A673 (cell line): ENCODE results near the gene NFKBIB. TPM values are rescaled to one million over a fixed set of nuclear protein-coding genes. Genes with fewer than 3 reads are reported as not detected.

Experiments
- BruUV-seq: library from RNA; stranded (reverse); fragments of 400-500 nt; replicated peaks from 2 replicates; lab custom pipeline; 2021; lab: Mats Ljungman, UMichigan
- CTCF ChIA-PET: fragments of 300-600 bp; sonication (Branson Sonifier 250); formaldehyde crosslinking; loops from one replicate; lab custom pipeline; 2022; ENCODE audit warnings: antibody characterized with exemption; lab: Charles Lee
- POLR2A ChIA-PET: fragments of 300-600 bp; sonication (Branson Sonifier 250); formaldehyde crosslinking; loops from one replicate; lab custom pipeline; 2022; ENCODE audit warnings: antibody characterized with exemption; ENCODE audit not compliant: low non-redundant PET; lab: Charles Lee
- DNase-seq: peaks from one replicate; pipeline ENCODE4 v3.0.0-alpha.2; 2015; ENCODE audit warnings: low spot score
- H3K27ac ChIP-seq: fragments of 200-600 bp; sonication (generic); 2 replicates; pipeline ENCODE4 v1.5.1; 2016; ENCODE audit warnings: mixed run types, low read depth, mild to moderate bottlenecking, mixed read lengths, antibody characterized with exemption, low read length; ENCODE audit not compliant: poor library complexity, severe bottlenecking
- H3K27me3 ChIP-seq: fragments of 200-600 bp; sonication (generic); replicated peaks from 2 replicates; pipeline ENCODE4 v1.6.1; 2017; ENCODE audit warnings: mixed run types, low read depth, mild to moderate bottlenecking, mixed read lengths, antibody characterized with exemption, low read length; ENCODE audit not compliant: insufficient read depth, poor library complexity
- H3K36me3 ChIP-seq: fragments of 200-600 bp; sonication (generic); 2 replicates; pipeline ENCODE4 v1.6.1; 2016; ENCODE audit warnings: mixed run types, mild to moderate bottlenecking, mixed read lengths, antibody characterized with exemption, low read length; ENCODE audit not compliant: insufficient read depth, poor library complexity, severe bottlenecking
- H3K4me1 ChIP-seq: fragments of 200-600 bp; sonication (generic); 2 replicates; pipeline ENCODE4 v1.6.1; 2017; ENCODE audit warnings: mixed run types, mild to moderate bottlenecking, mixed read lengths, antibody characterized with exemption, low read length; ENCODE audit not compliant: insufficient read depth, poor library complexity, severe bottlenecking
- H3K4me3 ChIP-seq: fragments of 200-600 bp; sonication (generic); 2 replicates; pipeline ENCODE4 v1.5.1; 2016; ENCODE audit warnings: low read depth, mixed run types, mild to moderate bottlenecking, mixed read lengths, low read length; ENCODE audit not compliant: poor library complexity, severe bottlenecking
- H3K9me3 ChIP-seq: fragments of 200-600 bp; sonication (generic); 2 replicates; pipeline ENCODE4 v1.6.1; 2016; ENCODE audit warnings: mixed run types, low read depth, mild to moderate bottlenecking, mixed read lengths, antibody characterized with exemption, low read length; ENCODE audit not compliant: poor library complexity, severe bottlenecking
- EZH2 ChIP-seq: fragments of 200-600 bp; sonication (generic); IDR thresholded peaks from 2 replicates; pipeline ENCODE4 v1.6.1; 2017; ENCODE audit warnings: borderline replicate concordance, low read depth, mild to moderate bottlenecking, mixed read lengths, antibody characterized with exemption, low read length; ENCODE audit not compliant: poor library complexity, severe bottlenecking
- intact Hi-C: fragments of 100-400 bp; cut with micrococcal nuclease; formaldehyde crosslinking; loops from one replicate; pipeline ENCODE4 v1.10.0; 2022; ENCODE audit not compliant: unreplicated experiment
- total RNA-seq: library from RNA; stranded (reverse); gene quantifications from 2 replicates; pipeline ENCODE4 v1.2.3, GENCODE V29; 2021
- TF ChIP-seq, protein P1 (sequence below): fragments of 300-800, 200-600 bp; sonication (generic); conservative IDR thresholded peaks from 2 replicates; pipeline ENCODE4 v1.5.1; 2017; ENCODE audit warnings: low read depth, mild to moderate bottlenecking, antibody characterized with exemption, low read length, moderate library complexity, mixed read lengths

The NFKBIB gene
- total RNA-seq, 1 experiment from 2014 or later = 51.9 TPM

DNA sequence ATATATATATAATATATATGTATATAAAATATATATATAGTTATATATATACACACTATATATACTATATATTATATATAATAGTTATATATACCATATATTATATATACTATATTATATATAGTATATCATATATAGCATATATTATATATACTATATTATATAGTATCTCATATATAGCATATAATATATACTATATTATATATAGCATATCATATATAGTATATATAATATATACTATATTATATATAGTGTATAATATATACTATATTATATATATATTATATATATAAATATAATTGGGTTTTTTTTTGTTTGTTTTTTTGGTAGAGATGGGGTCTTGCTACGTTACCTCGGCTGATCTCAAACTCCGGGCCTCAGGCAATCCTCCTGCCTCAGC, 38.4 kb upstream of the NFKBIB start:
- no peak overlapping the region for H3K27ac ChIP-seq
- no peaks in the 10 kb centered on the region for H3K36me3 ChIP-seq
- BruUV-seq = no TSS peak
- POLR2A ChIA-PET = interaction anchor here (0.6 kb wide), 1 partner anchor 13 kb away, joined by 5 read pairs; no protein-coding TSS in a partner anchor
- no peak for DNase-seq
- H3K9me3 ChIP-seq = no peaks in the 10 kb centered on the region
- intact Hi-C loops = no loop called here
- no peak overlapping the region for H3K4me3 ChIP-seq
- no peaks in the 10 kb centered on the region for H3K27me3 ChIP-seq
- peaks cover 10% of the 10 kb centered on the region for H3K4me1 ChIP-seq
- CTCF ChIA-PET = no interaction called here
- TF ChIP-seq, protein P1, sequence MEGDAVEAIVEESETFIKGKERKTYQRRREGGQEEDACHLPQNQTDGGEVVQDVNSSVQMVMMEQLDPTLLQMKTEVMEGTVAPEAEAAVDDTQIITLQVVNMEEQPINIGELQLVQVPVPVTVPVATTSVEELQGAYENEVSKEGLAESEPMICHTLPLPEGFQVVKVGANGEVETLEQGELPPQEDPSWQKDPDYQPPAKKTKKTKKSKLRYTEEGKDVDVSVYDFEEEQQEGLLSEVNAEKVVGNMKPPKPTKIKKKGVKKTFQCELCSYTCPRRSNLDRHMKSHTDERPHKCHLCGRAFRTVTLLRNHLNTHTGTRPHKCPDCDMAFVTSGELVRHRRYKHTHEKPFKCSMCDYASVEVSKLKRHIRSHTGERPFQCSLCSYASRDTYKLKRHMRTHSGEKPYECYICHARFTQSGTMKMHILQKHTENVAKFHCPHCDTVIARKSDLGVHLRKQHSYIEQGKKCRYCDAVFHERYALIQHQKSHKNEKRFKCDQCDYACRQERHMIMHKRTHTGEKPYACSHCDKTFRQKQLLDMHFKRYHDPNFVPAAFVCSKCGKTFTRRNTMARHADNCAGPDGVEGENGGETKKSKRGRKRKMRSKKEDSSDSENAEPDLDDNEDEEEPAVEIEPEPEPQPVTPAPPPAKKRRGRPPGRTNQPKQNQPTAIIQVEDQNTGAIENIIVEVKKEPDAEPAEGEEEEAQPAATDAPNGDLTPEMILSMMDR = no peak
- TF ChIP-seq EZH2 = no peak

DNA sequence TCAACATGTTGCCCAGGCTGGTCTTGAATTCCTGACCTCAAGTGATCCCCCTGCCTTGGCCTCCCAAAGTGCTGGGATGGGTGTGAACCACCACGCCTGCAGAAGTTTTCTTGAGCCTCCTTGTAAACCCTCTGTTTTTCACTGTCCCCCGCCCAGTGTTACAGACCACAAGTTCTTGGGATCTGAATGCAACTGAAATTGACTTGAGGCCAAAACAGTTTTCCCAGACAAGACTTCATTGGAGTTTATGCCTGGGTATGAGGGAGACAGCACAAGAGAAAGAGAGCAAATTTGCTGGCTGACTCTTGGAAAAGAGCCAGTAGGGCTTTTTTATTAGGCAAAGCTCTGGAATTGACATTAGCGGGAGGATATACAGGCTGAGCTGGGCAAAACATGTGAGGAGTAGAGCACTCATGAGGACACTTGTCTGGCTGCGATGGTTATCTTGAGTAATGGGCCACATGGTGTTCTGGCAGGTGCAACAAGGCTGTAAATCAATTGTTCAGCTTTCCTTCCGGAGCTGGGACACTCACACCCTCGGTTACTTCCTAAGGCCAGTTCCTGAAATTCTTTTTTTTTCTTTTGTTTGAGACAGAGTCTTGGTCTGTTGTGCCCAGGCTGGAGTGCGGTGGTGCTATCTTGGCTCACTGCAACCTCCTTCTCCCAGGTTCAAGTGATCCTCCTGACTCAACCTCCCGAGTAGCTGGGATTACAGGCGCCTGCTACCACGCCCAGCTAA, 37.3 kb upstream of the NFKBIB start:
- CTCF ChIA-PET = no interaction called here
- intact Hi-C loops = no loop called here
- Histone ChIP-seq H3K27ac (no peak overlapping the region), H3K27me3 (no peaks in the 10 kb centered on the region), H3K9me3 (no peaks in the 10 kb centered on the region), H3K4me1 (peaks cover 10% of the 10 kb centered on the region), H3K4me3 (no peak overlapping the region), H3K36me3 (no peaks in the 10 kb centered on the region)
- no peak for TF ChIP-seq EZH2
- TF ChIP-seq, protein P1 = no peak
- peak; percentile 81 for DNase-seq
- no TSS peak for BruUV-seq
- POLR2A ChIA-PET = interaction anchor here (0.7 kb wide), 1 partner anchor 13 kb away, joined by 7 read pairs; no protein-coding TSS in a partner anchor

DNA sequence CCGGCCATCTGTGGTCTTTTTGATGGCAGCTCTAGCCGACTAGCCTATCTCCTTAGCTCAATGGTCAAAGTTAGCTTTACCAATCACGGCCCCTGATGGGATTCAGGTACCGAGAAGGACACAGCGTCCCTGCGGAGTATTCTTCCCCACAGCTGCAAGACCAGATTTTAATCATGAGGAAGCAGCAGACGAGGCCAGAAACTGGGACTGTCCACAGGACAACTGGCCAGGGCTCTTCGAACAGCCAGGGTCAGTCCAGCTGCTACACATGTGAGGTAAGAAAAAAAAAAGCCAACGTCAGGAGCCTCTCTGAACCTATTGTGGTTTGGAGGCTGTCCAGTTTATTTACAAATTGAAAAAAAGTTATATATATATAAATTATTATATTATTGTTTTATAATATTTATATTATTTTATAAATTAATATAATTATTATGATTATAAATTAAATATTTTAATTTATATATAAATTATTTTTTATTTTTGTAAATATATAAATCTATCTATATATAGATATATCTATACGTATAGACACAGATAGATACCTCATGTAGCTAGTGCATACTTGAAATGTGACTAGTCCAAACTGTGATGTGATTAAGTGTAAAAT, 32.5 kb upstream of the NFKBIB start:
- CTCF ChIA-PET = no interaction called here
- no peaks in the 10 kb centered on the region for H3K27me3 ChIP-seq
- intact Hi-C loops = no loop called here
- peaks cover 8% of the 10 kb centered on the region for H3K4me1 ChIP-seq
- BruUV-seq = no TSS peak
- TF ChIP-seq, protein P1 = no peak
- no peak for TF ChIP-seq EZH2
- no peak overlapping the region for H3K4me3 ChIP-seq
- H3K27ac ChIP-seq = no peak overlapping the region
- POLR2A ChIA-PET = interaction anchor here (0.6 kb wide), 2 partner anchors 9 to 35 kb away, joined by 3 to 16 read pairs; no protein-coding TSS in a partner anchor
- H3K36me3 ChIP-seq = no peaks in the 10 kb centered on the region
- DNase-seq = no peak
- no peaks in the 10 kb centered on the region for H3K9me3 ChIP-seq
